Measurements from ENCODE around the gene DUSP8.

Gene DUSP8

GRCh38 chr11:1555713-1556153 lies 16.3 kb downstream of the DUSP8 start:
- DNase-seq (ENCODE audit: insufficient read length), result no peak
- no peak for FAIRE-seq
- TF ChIP-seq TAF1 (IDR thresholded peaks at IDR 0.05; ENCODE audit: borderline replicate concordance, low read depth, low read length) (no peak), POLR2AphosphoS5 (IDR thresholded peaks at IDR 0.05; ENCODE audit: low read depth, low read length) (no peak), POLR2A (IDR thresholded peaks at IDR 0.05; ENCODE audit: low read depth, low read length) (no peak)

DNA sequence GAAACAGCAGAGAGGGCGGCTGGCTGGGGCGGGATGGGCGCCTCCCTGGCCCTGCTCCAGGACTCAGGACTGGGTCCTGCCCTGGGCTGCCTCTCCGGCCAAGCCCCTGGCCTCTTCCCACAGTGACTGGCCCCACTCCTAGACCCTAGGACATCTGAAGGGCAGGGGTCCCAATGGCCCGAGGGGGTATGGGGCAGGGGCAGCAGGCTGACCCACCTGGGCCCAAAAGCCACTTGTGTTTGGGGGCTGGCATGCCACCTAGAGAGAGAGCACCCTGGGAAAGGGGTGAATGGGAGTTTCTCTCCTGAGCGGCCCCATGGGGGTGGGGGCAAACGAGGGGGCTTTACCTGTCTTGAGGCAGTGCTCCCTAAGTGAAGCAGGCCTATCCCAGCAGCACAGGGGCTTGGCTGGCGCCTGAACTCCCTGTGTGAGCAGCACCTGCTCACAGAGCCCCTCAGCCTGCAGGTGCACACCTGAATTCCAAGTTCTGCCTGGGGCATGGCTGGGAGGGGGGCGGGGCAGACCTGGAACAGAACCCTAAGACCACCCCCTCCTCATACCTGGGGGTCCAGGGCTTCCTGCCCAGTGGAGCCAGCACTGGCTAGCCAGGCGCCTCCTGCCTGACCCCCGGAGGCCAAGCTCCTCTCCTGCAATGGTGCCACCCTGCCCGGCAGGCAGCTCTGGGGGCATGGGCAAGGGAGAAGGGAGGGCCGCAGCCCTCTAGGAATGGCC lies 16.9 kb downstream of the DUSP8 start:
- no peak for TF ChIP-seq POLR2AphosphoS5 (IDR thresholded peaks at IDR 0.05; ENCODE audit: low read depth, low read length)
- TF ChIP-seq POLR2A (IDR thresholded peaks at IDR 0.05; ENCODE audit: low read depth, low read length), result no peak
- no peak for TF ChIP-seq TAF1 (IDR thresholded peaks at IDR 0.05; ENCODE audit: borderline replicate concordance, low read depth, low read length)
- FAIRE-seq, result no peak
- DNase-seq (ENCODE audit: insufficient read length), result no peak

DNA sequence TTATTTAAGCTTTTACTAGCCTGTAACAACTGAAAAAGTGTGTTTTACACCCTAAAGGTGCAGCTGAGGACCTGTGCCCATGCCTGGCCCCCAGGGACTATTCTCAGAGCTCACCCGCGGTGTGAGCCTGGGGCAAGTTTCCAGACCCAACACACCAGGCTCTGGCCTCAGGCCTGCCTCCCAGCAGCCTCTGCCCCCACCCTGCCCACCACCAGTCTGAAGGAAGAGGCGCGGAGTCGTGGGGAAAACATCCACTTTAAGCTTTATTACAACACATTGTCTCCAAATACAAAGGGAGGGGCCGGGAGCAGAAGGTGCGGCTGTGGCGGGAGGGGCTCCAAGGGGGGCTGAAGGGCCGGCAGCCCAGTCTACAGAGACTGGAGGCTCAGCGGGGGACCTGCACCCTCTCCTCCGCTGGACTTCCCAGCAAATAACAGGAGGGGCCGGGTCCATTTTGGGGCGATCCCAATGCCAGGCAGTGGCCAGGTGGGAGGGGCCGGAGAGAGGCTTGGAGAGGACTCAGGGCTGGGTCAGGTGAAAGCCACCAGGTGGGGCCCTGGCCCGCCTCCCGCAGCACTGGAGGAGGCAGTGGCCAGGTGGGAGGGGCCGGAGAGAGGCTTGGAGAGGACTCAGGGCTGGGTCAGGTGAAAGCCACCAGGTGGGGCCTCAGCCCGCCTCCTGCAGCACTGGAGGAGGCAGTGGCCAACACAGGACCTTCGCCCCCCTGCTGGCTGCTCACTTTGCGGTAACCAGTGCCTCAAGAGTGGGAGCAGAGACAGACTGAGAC lies 18.1 kb downstream of the DUSP8 start:
- no peak for DNase-seq (ENCODE audit: insufficient read length)
- no peak for TF ChIP-seq POLR2AphosphoS5 (IDR thresholded peaks at IDR 0.05; ENCODE audit: low read depth, low read length)
- TF ChIP-seq POLR2A (IDR thresholded peaks at IDR 0.05; ENCODE audit: low read depth, low read length), result no peak
- FAIRE-seq, result no peak

DNA sequence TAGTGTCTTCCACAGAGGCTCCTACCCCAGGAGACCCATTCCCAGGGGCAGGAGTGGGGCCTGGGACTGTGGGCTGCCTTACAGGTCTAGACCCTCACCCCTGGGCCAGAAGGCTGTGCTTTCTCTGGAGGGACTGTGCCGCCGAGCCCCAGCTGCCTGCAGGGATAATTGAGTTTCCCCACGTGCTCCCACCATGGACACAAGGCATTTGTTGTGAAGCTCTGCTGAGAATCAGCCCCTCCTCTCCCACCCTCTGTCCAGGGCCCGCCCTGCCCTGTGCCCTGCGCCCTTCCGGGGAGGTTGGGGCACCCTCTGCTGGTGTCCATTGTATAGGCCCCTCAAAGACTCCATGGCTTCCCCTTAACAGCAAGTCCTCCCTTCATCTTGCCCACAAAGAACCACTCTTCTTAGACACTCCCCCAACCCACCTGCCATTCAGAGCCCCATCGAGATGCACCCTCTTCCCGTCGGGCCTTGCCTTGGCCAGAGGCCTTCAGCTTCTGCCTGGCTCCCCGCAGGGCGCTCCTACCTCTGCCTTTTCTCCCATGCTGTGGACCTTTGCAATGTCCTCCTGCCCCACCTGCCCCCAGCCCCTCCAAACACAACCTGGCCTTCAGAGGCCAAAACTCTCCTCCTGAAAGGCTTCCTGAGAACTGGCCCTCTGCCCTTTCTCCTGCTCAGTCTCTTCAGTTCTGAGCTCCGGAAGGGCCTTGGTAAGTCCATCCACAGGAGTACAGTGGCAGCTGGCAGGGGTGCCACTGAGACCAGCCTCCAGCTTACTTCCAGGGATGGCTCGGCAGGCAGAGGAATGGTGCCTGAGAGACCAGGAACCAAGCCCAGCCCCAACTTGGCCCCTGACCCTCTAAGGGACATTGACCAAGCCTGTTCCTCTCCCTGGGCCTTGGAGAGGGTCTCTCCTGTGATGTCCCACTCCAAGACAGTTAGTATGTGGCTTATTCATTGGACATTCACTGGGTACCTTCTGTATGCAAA lies 22.4 kb downstream of the DUSP8 start:
- DNase-seq (ENCODE audit: insufficient read length) (no peak), FAIRE-seq (no peak)
- TF ChIP-seq POLR2AphosphoS5 (IDR thresholded peaks at IDR 0.05; ENCODE audit: low read depth, low read length) (no peak), POLR2A (IDR thresholded peaks at IDR 0.05; ENCODE audit: low read depth, low read length) (no peak), TAF1 (IDR thresholded peaks at IDR 0.05; ENCODE audit: borderline replicate concordance, low read depth, low read length) (no peak)

- DNase-seq (ENCODE audit: insufficient read length) (no peak), FAIRE-seq (no peak)
- TF ChIP-seq POLR2AphosphoS5 (IDR thresholded peaks at IDR 0.05; ENCODE audit: low read depth, low read length) (no peak), TAF1 (IDR thresholded peaks at IDR 0.05; ENCODE audit: borderline replicate concordance, low read depth, low read length) (no peak), POLR2A (IDR thresholded peaks at IDR 0.05; ENCODE audit: low read depth, low read length) (no peak)
These were observed 23.6 kb downstream of the DUSP8 start for GRCh38 chr11:1548221-1549070.

DNA sequence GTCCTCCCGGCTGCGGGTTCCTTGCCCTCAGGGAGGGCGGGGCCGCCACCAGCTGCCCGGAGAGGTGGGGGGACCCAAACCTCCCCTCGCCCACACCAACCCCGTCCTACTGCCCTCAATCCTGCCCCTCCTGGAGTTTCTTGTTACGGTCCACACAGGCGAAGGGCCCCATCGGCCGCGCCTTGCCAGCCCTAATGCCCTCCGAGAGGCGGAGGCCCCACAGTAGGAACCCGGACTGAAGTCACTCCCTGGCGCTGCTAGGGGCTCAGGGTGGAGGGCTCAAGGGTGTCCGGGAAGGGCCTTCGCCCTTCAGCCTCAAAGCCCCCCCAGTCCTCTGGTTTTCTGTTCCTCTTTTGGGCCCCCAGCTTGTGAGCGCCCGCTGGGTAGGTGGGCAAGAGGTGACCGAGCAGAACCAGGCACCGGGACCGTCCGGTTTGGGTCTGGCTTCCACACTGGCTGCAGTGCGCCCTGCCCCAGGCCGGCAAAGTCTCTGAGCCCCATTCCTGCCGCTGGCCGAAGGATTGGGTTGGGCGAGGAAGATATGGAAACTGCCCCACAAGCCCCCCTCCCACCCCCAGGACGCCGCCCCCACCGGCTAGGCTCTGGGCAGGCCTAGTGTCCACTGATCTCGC lies 24.5 kb downstream of the DUSP8 start:
- no peak for DNase-seq (ENCODE audit: insufficient read length)
- TF ChIP-seq POLR2A (IDR thresholded peaks at IDR 0.05; ENCODE audit: low read depth, low read length) (no peak), POLR2AphosphoS5 (IDR thresholded peaks at IDR 0.05; ENCODE audit: low read depth, low read length) (no peak), TAF1 (IDR thresholded peaks at IDR 0.05; ENCODE audit: borderline replicate concordance, low read depth, low read length) (no peak)
- FAIRE-seq, result no peak

DNA sequence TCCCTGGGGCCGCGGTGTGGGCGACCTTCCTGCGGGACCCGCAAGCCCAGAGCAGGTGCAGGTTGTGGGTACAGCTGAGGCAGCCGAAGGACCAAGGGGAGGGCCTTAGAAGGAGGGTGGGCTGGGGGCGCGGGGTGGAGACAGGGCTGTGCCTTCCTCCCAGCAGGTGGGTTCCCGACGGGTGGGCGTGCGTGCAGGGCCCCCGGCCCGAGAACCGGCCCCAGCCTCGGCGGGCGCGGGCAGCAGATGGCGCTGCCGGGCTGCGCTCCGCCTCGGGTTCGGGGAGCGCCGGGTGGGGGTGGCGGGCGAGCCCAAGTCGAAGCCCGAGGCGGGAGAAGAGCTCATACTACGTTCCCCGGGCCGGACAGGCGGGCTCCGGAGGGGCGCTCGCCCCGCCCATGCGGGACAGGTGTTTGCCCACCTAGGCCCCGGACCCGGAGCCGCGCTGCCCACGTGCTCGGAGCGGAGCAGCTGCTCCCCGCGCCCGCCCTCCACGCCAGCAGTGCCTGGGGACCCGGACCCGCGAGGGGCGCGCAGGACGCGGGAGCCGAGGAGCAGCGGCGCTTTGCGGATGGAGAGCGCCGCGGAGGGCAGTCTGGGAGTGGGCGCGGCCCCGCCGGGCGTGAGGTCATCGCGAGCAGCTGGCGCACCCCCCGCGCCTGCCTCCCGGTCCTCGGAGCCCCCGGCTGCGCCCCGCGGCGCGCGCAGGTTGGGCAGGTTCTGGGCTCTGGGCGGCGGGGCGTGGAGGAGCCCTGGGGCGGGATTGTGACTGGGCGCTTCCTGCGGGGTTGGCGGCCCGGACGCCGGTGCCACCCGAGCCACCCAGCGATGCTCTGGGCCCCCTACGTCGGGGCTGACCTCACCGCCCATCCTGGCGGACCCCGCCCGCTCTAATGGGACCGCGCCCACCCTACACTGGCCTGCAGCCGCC lies 25.3 kb downstream of the DUSP8 start:
- DNase-seq (ENCODE audit: insufficient read length), result peak; percentile 78
- FAIRE-seq, result no peak
- TF ChIP-seq POLR2AphosphoS5 (IDR thresholded peaks at IDR 0.05; ENCODE audit: low read depth, low read length) (no peak), TAF1 (IDR thresholded peaks at IDR 0.05; ENCODE audit: borderline replicate concordance, low read depth, low read length) (no peak), POLR2A (IDR thresholded peaks at IDR 0.05; ENCODE audit: low read depth, low read length) (no peak)

DNA sequence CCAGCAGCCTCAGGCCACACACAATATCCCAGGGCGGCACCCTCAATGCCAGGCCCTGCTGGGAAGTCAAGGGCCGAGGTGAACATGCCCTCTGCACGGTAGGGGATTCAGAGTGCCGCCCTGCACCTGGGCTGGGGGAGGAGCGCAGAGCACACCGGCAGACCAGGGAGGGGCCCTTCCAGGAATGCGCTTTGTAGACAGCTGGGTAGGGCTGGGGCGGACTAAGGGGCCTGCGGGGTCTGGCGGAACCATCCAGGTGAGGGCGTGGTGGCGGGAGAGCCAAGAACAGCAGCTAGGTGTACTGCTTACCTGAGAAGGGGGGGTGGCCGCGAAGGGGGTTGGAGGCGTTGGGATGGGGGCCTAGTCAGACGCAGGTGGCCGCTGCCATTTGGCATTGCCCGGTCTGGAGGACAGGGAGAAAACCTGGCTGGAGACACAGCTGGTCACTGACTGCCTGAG lies 26.0 kb downstream of the DUSP8 start:
- DNase-seq (ENCODE audit: insufficient read length) (no peak), FAIRE-seq (no peak)
- TF ChIP-seq POLR2A (IDR thresholded peaks at IDR 0.05; ENCODE audit: low read depth, low read length) (no peak), TAF1 (IDR thresholded peaks at IDR 0.05; ENCODE audit: borderline replicate concordance, low read depth, low read length) (no peak), POLR2AphosphoS5 (IDR thresholded peaks at IDR 0.05; ENCODE audit: low read depth, low read length) (no peak)

GRCh38 chr11:1545432-1545831 lies 26.6 kb downstream of the DUSP8 start:
- DNase-seq (ENCODE audit: insufficient read length) (no peak), FAIRE-seq (no peak)
- TF ChIP-seq POLR2AphosphoS5 (IDR thresholded peaks at IDR 0.05; ENCODE audit: low read depth, low read length) (no peak), TAF1 (IDR thresholded peaks at IDR 0.05; ENCODE audit: borderline replicate concordance, low read depth, low read length) (no peak), POLR2A (IDR thresholded peaks at IDR 0.05; ENCODE audit: low read depth, low read length) (no peak)

Data from GM12892 (cell line).